Kidney (tissue), 14 donors: ENCODE results near the gene KCNH2. TPM values are rescaled to one million over a fixed set of nuclear protein-coding genes. Genes with fewer than 3 reads are reported as not detected.

Experiments
- DNase-seq, 5 donors: peaks; one replicate each; pipeline ENCODE4 v3.0.0-alpha.2; 2013 to 2020
- FAIRE-seq: peaks from 2 replicates; lab custom pipeline; 2012; peaks lifted over from hg19 to GRCh38; lab: Jason Lieb, UNC
- H3K27ac ChIP-seq, 2 donors: one replicate each; pipeline ENCODE4 v1.7.0; 2013; ENCODE audit warnings: low read depth in 2 of 2, low read length in 2 of 2, inconsistent platforms in 1 of 2
- H3K27me3 ChIP-seq: one replicate; pipeline ENCODE4 v1.7.1; 2013; ENCODE audit warnings: low read length, inconsistent platforms; ENCODE audit not compliant: control insufficient read depth, insufficient read depth
- H3K36me3 ChIP-seq, 3 donors: one replicate each; pipeline versions ENCODE4 v1.7.0 to v1.7.1; 2013; ENCODE audit warnings: low read length in 3 of 3, control low read depth in 1 of 3, inconsistent platforms in 1 of 3; ENCODE audit not compliant: insufficient read depth in 3 of 3, control insufficient read depth in 2 of 3
- H3K4me1 ChIP-seq, 3 donors: one replicate each; pipeline versions ENCODE4 v1.7.0 to v1.7.1; 2013; ENCODE audit warnings: low read length in 3 of 3, inconsistent platforms in 1 of 3, low read depth in 1 of 3; ENCODE audit not compliant: control insufficient read depth in 2 of 3, insufficient read depth in 2 of 3
- H3K4me3 ChIP-seq, 3 donors: one replicate each; pipeline versions ENCODE4 v1.7.0 to v1.8.1; 2013; ENCODE audit warnings: low read length in 3 of 3, control low read depth in 1 of 3, inconsistent platforms in 1 of 3
- H3K9ac ChIP-seq, 3 donors: one replicate each; pipeline versions ENCODE4 v1.7.0 to v1.7.1; 2013; ENCODE audit warnings: low read length in 3 of 3, control low read depth in 1 of 3, inconsistent platforms in 1 of 3
- H3K9me3 ChIP-seq, 3 donors: one replicate each; pipeline versions ENCODE4 v1.7.0 to v1.7.1; 2013; ENCODE audit warnings: low read length in 3 of 3, control low read depth in 1 of 3, inconsistent platforms in 1 of 3; ENCODE audit not compliant: control insufficient read depth in 2 of 3, insufficient read depth in 1 of 3
- intact Hi-C: fragments of 100-400 bp; cut with DNase I; formaldehyde crosslinking; loops from one replicate; pipeline ENCODE4 v1.11.1; 2022
- polyA plus RNA-seq: library from polyadenylated mRNA; stranded (reverse); fragments of 350-450 nt; fragmentation: Illumina TruSeq; extraction: RNeasy Lipid Tissue Mini Kit (QIAGEN cat#74804); gene quantifications from one replicate; pipeline ENCODE4 v1.2.3, GENCODE V29; 2014; ENCODE audit warnings: low read depth, low replicate concordance; ENCODE audit not compliant: insufficient read depth
- total RNA-seq: library from RNA; stranded (reverse); fragmentation: NEBNext Ultra II Directional; extraction: Animal tissue kit (Norgen Biotek cat#: 25700); gene quantifications from one replicate; pipeline ENCODE4 v1.2.1, GENCODE V29; 2021
- TF ChIP-seq, protein P1 (sequence below): IDR thresholded peaks from 3 replicates; pipeline ENCODE4 v1.5.1; 2012; ENCODE audit warnings: mild to moderate bottlenecking, moderate library complexity, borderline replicate concordance; ENCODE audit not compliant: insufficient read depth; ENCODE audit errors: extremely low read depth
- donor health status: control.
- donor health status: control.
- donor health status: control.
- donor health status: control.
- donor health status: control.
- donor health status: DM: yes; HTN: yes; CAD: no.
- donor health status: Normal renal cell carcinoma (clear cell type).

The KCNH2 gene
- total and polyA plus RNA-seq, 2 donors from 2014 or later = 1.3 to 1.5 TPM

DNA sequence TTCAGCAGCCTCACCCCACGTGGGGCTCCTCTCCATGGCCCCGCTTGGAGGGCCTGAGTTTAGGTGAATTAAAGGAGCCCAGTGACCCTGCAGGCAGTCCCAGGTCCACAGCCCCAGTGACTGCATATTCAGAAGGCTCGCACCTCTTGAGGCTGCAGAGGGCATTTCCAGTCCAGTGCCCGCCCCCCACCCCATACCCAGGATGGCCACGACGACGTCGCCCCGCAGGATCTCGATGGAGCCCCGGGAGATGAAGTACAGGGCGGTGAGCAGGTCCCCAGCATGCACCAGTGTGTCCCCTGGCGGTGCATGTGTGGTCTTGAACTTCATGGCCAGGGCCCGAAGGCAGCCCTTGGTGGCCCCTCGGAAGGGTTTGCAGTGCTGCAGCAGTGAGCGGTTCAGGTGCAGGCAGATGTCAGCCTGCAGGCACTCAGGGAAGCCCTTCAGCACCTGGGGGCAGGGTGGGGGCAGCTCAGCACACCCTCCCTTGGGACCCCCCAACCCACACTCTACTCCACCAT lies 28.1 kb downstream of the KCNH2 start:
- no peak overlapping the region for H3K4me3 ChIP-seq
- no peaks in the 10 kb centered on the region for H3K9me3 ChIP-seq
- TF ChIP-seq, protein P1, sequence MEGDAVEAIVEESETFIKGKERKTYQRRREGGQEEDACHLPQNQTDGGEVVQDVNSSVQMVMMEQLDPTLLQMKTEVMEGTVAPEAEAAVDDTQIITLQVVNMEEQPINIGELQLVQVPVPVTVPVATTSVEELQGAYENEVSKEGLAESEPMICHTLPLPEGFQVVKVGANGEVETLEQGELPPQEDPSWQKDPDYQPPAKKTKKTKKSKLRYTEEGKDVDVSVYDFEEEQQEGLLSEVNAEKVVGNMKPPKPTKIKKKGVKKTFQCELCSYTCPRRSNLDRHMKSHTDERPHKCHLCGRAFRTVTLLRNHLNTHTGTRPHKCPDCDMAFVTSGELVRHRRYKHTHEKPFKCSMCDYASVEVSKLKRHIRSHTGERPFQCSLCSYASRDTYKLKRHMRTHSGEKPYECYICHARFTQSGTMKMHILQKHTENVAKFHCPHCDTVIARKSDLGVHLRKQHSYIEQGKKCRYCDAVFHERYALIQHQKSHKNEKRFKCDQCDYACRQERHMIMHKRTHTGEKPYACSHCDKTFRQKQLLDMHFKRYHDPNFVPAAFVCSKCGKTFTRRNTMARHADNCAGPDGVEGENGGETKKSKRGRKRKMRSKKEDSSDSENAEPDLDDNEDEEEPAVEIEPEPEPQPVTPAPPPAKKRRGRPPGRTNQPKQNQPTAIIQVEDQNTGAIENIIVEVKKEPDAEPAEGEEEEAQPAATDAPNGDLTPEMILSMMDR = no peak
- peaks cover 0 to 1% (median 0%) of the 10 kb centered on the region in 3 donors for H3K4me1 ChIP-seq
- H3K27ac ChIP-seq = no peak overlapping the region
- no peaks in the 10 kb centered on the region for H3K36me3 ChIP-seq
- DNase-seq (peak in 2 of 5 donors; percentile 38 to 44), FAIRE-seq (no peak)
- intact Hi-C loops = no loop called here
- H3K9ac ChIP-seq = no peak overlapping the region
- H3K27me3 ChIP-seq = no peaks in the 10 kb centered on the region

GRCh38 chr7:150949564-150949963 lies 28.6 kb downstream of the KCNH2 start:
- DNase-seq (peak in 4 of 5 donors; percentile 24 to 60 (median 40)), FAIRE-seq (no peak)
- Histone ChIP-seq H3K9me3 (no peaks in the 10 kb centered on the region), H3K27ac (no peak overlapping the region), H3K27me3 (no peaks in the 10 kb centered on the region), H3K36me3 (no peaks in the 10 kb centered on the region), H3K4me1 (no peaks in the 10 kb centered on the region), H3K9ac (no peak overlapping the region), H3K4me3 (no peak overlapping the region)
- TF ChIP-seq, protein P1 = no peak
- intact Hi-C loops = no loop called here

GRCh38 chr7:150948791-150949251 lies 29.3 kb downstream of the KCNH2 start:
- no peaks in the 10 kb centered on the region for H3K36me3 ChIP-seq
- no peak overlapping the region for H3K9ac ChIP-seq
- peak in 3 of 5 donors; percentile 7 to 65 (median 38) for DNase-seq
- intact Hi-C loops = no loop called here
- no peaks in the 10 kb centered on the region for H3K4me1 ChIP-seq
- H3K4me3 ChIP-seq = no peak overlapping the region
- no peaks in the 10 kb centered on the region for H3K9me3 ChIP-seq
- FAIRE-seq = no peak
- H3K27ac ChIP-seq = no peak overlapping the region
- H3K27me3 ChIP-seq = no peaks in the 10 kb centered on the region
- TF ChIP-seq, protein P1 = no peak
